ENCODE measurements around the gene ADA. TPM values are rescaled to one million over a fixed set of nuclear protein-coding genes. Genes with fewer than 3 reads are reported as not detected.
"Not testable (repeated sequence)": the region's sequence is repeated elsewhere in the genome, so short reads cannot be mapped to it uniquely, and the experiment has no call there.

The ADA gene
- total RNA-seq: 177 and 185 TPM in 2 replicates
- long read RNA-seq, transcript ADA-201 (12 exons, 1,539 nt): major isoform, 319 of 431 reads
- long read RNA-seq, transcript ADA-207 (11 exons, 1,128 nt): minor isoform, 30 of 431 reads
- long read RNA-seq, transcript ADA-203 (11 exons, 1,276 nt): minor isoform, 8 of 431 reads
- long read RNA-seq, partial matches to known transcripts: 26 of 431 reads
- long read RNA-seq, other reads (novel, unspliced or antisense): 46 of 431 reads

DNA sequence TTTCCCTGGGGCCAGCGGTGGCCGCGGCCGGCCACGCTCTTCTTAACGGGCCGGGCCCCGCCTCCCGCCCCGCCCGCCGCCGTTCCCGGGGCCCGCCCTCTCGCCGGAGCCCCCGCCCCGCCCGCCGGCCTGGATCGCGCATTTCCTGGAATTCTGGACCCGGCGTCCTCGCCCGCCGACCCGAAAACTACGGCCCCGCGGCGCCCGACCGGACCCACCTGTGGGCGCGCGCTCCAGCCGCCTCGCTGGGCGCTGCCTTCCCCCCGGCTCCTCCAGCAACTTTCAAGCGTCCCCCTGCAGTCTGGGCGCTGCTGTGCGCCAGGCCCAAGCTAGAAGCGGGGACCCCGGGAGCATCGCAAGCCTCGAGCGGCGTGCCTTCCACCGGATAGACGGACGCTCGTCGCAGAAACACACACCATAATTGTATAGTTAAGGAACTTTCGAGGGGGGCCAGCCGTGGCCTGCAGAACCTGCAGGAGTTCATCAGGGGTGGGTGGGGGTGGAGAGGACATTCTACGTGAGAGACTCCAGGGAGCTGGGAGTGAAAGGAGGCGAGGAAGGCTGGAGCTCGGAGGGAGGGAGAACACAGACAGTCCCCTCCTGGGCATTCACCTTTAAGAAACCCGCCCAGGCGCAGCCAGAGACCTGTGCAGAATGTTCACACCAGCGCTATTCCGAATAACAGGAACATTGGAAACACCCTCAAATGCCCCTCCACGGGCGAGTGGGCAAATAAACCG lies at the start of gene ADA:
TSS of gene ADA (minus strand) at position 16 of the 740 bp plus-strand sequence. CDS start 92 bp downstream, outside the sequence.
- Mint-ChIP-seq H3K4me1 (ENCODE audit: unreplicated experiment) (peaks cover 51% of the 10 kb centered on the region), H3K36me3 (ENCODE audit: unreplicated experiment) (peaks cover 2% of the 10 kb centered on the region), H3K27me3 (ENCODE audit: unreplicated experiment) (no peaks in the 10 kb centered on the region), H3K9me3 (ENCODE audit: unreplicated experiment) (no peaks in the 10 kb centered on the region), H3K27ac (ENCODE audit: unreplicated experiment) (peak within 1 kb of the TSS; percentile 79), H3K4me3 (ENCODE audit: unreplicated experiment) (peak within 1 kb of the TSS; percentile 82)
- no peak for DNase-seq (ENCODE audit: extremely low spot score, unreplicated experiment)
- TF ChIP-seq, protein P1, sequence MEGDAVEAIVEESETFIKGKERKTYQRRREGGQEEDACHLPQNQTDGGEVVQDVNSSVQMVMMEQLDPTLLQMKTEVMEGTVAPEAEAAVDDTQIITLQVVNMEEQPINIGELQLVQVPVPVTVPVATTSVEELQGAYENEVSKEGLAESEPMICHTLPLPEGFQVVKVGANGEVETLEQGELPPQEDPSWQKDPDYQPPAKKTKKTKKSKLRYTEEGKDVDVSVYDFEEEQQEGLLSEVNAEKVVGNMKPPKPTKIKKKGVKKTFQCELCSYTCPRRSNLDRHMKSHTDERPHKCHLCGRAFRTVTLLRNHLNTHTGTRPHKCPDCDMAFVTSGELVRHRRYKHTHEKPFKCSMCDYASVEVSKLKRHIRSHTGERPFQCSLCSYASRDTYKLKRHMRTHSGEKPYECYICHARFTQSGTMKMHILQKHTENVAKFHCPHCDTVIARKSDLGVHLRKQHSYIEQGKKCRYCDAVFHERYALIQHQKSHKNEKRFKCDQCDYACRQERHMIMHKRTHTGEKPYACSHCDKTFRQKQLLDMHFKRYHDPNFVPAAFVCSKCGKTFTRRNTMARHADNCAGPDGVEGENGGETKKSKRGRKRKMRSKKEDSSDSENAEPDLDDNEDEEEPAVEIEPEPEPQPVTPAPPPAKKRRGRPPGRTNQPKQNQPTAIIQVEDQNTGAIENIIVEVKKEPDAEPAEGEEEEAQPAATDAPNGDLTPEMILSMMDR (IDR thresholded peaks at IDR 0.05): peak; percentile 23

DNA sequence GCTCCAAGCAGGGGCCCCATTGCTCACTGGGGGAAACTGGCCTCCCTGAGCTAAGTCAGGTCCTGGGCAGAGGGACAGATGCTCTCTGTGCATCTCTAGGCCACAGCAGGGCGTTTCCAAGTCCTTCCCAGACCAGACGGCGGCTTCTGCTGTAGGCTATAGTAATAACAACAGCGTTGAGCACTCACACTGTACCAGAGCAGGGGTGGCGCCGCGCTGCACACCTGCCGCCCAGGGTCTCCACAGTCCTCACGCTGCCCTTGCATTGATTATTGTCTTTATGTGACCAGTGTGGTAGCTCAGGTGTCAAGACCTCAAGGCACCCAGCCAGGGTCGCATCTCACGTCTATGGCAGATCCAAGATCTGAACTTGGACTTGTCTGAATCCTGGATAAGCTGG lies 48.8 kb upstream of the ADA start:
- peaks cover 89% of the 10 kb centered on the region for H3K4me1 Mint-ChIP-seq (ENCODE audit: unreplicated experiment)
- H3K27ac Mint-ChIP-seq (ENCODE audit: unreplicated experiment): peak overlapping the region; percentile 67

DNA sequence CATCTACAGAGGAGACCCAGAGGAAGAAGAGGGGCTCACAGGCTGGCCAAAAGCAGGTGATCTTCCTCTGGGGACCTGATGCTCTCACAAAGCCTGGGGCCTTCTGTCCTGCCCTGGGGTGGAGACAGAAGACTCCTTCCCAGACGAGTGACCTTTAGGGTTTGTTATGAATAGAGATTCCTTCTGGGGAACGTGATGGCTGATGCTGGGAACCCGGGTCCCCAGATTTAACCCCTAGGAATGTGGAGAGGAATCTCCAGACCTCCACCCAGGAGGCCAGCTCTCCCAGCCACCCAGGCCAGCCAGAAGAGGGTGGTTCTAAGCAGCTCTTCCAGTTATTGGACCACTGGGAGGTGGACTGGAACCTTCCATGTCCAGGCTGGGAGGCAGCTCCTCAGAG lies 46.9 kb upstream of the ADA start:
- TF ChIP-seq, protein P1 (IDR thresholded peaks at IDR 0.05): no peak
- H3K4me1 Mint-ChIP-seq (ENCODE audit: unreplicated experiment): peaks cover 86% of the 10 kb centered on the region
- no peaks in the 10 kb centered on the region for H3K9me3 Mint-ChIP-seq (ENCODE audit: unreplicated experiment)
- no peaks in the 10 kb centered on the region for H3K27me3 Mint-ChIP-seq (ENCODE audit: unreplicated experiment)
- no peak overlapping the region for H3K4me3 Mint-ChIP-seq (ENCODE audit: unreplicated experiment)
- DNase-seq (ENCODE audit: extremely low spot score, unreplicated experiment): no peak
- no peaks in the 10 kb centered on the region for H3K36me3 Mint-ChIP-seq (ENCODE audit: unreplicated experiment)
- H3K27ac Mint-ChIP-seq (ENCODE audit: unreplicated experiment): peak overlapping the region; percentile 95

More for the DNA sequence above, 48.8 kb upstream of the ADA start:
- TF ChIP-seq, protein P1 (IDR thresholded peaks at IDR 0.05): no peak
- no peak for DNase-seq (ENCODE audit: extremely low spot score, unreplicated experiment)
- no peaks in the 10 kb centered on the region for H3K27me3 Mint-ChIP-seq (ENCODE audit: unreplicated experiment)
- H3K9me3 Mint-ChIP-seq (ENCODE audit: unreplicated experiment): no peaks in the 10 kb centered on the region
- H3K36me3 Mint-ChIP-seq (ENCODE audit: unreplicated experiment): no peaks in the 10 kb centered on the region
- no peak overlapping the region for H3K4me3 Mint-ChIP-seq (ENCODE audit: unreplicated experiment)

DNA sequence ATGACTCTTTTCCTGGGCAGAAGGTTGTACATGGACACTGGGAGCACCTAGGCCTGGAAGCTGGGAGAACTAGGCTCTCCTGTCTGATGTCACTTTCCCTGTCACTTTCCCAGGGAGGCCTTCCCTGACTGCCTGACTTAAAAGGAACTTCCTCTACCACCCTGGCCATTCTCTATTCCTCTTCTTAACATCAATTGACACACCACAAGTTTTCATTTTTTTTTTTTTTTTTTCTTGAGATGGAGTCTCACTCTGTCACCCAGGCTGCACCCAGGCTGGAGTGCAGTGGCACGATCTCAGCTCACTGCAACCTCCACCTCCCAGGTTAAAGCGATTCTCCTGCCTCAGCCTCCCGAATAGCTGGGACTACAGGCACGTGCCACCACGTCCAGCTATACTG lies 45.5 kb upstream of the ADA start:
- peaks cover 88% of the 10 kb centered on the region for H3K4me1 Mint-ChIP-seq (ENCODE audit: unreplicated experiment)

DNA sequence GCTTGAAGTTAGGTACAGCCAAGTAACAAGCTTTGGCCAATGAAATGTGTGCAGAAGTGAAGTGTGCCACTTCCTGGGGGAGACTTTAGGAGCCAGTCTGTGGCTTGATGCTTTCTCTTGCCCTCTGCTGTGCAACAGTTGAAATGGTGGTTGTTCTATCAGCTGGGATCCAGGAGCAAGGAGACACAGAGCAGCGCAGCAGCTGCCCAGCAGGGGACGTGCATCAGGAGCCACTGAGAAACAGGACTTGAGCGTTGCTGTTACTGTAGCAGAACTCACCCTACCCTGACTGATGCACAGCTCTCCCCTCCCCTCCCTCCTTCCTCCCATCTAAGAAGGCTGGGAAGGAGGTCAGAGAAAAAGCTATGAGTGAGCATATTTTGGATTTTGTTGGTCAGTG lies 44.8 kb upstream of the ADA start:
- DNase-seq (ENCODE audit: extremely low spot score, unreplicated experiment): no peak
- no peak overlapping the region for H3K4me3 Mint-ChIP-seq (ENCODE audit: unreplicated experiment)
- peaks cover 4% of the 10 kb centered on the region for H3K9me3 Mint-ChIP-seq (ENCODE audit: unreplicated experiment)
- H3K27me3 Mint-ChIP-seq (ENCODE audit: unreplicated experiment): no peaks in the 10 kb centered on the region
- peaks cover 90% of the 10 kb centered on the region for H3K4me1 Mint-ChIP-seq (ENCODE audit: unreplicated experiment)
- H3K36me3 Mint-ChIP-seq (ENCODE audit: unreplicated experiment): no peaks in the 10 kb centered on the region
- peak overlapping the region; percentile 95 for H3K27ac Mint-ChIP-seq (ENCODE audit: unreplicated experiment)
- TF ChIP-seq, protein P1 (IDR thresholded peaks at IDR 0.05): no peak

More for the DNA sequence above, 45.5 kb upstream of the ADA start:
- not testable (repeated sequence) for H3K36me3 Mint-ChIP-seq (ENCODE audit: unreplicated experiment); H3K27me3 Mint-ChIP-seq (ENCODE audit: unreplicated experiment); DNase-seq (ENCODE audit: extremely low spot score, unreplicated experiment); H3K4me3 Mint-ChIP-seq (ENCODE audit: unreplicated experiment); H3K9me3 Mint-ChIP-seq (ENCODE audit: unreplicated experiment)
- H3K27ac Mint-ChIP-seq (ENCODE audit: unreplicated experiment): peak overlapping the region; percentile 95
